NCI-H1092 (cell line): ENCODE measurements around the gene TLCD4.
"Not testable (repeated sequence)": the region's sequence is repeated elsewhere in the genome, so short reads cannot be mapped to it uniquely, and the experiment has no call there.

Source experiments
- DNase-seq: peaks from one replicate; lab custom pipeline; 2025; lab: John Stamatoyannopoulos, UW

TLCD4 gene

DNA sequence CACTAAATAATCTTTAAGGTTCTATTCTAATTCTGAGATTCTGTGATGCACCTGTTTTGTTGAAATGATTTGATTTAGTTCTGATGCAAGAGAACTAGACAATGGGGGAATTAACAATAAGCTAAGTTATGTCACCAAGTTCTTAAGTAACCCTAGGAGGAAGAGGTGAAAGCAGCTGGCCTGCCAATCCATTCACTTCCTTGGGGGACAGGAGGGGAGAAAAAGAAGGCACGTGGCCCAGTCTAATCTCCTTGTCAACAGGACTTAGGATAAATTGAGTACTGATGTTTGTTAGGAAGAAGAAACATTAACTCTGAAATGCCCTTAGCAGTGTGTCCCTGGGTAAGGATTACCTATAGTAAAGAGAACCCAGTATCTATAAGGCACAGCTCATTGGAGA lies 36.9 kb downstream of the TLCD4 start:
- no peak for DNase-seq

DNA sequence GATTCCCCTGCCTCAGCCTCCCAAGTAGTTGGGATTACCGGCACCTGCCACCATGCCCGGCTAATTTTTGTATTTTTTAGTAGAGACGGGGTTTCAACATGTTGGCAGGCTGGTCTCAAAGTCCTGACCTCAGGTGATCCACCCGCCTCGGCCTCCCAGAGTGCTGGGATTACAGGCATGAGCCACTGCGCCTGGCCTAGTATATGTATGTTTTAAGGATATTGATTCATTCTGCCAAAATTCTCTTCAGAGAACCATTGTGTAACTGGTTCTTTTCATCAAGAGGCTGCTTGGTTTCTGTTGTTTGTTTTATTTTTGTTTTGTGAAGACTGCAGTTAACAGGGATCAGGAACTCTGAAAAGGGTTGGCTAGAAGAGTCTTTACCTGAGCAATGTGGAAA lies 48.4 kb downstream of the TLCD4 start:
- DNase-seq = not testable (repeated sequence)
